ENCODE measurements around the gene R3HDM1. TPM values are rescaled to one million over a fixed set of nuclear protein-coding genes. Genes with fewer than 3 reads are reported as not detected.
A peak's percentile ranks its signal among the peaks of the same experiment; 100 is the strongest.
"Not testable (repeated sequence)": the region's sequence is repeated elsewhere in the genome, so short reads cannot be mapped to it uniquely, and the experiment has no call there.

The R3HDM1 gene
- total and polyA plus RNA-seq, 4 donors: 5.4 to 27.8 (median 13.2) TPM

GRCh38 chr2:135530313-135531230, 712 bp upstream of the R3HDM1 start, which contains the start of gene ZRANB3:
ZRANB3 (minus strand) TSS chr2:135531218.
- DNase-seq (peak; percentile 97 to 99 (median 99)), ATAC-seq (ENCODE audit: insufficient read depth, low FRiP score) (peak; percentile 85)
- no peaks in the 10 kb centered on the region for H3K9me3 ChIP-seq (ENCODE audit: control insufficient read depth in 4 of 4, insufficient read depth in 3 of 4, low read length in 3 of 4)
- no peaks in the 10 kb centered on the region for H3K27me3 ChIP-seq (ENCODE audit: control insufficient read depth in 3 of 3, insufficient read depth in 3 of 3, low read length in 2 of 3)
- TF ChIP-seq CTCF (IDR thresholded peaks at IDR 0.05; ENCODE audit: control extremely low read depth, extremely low read depth): no peak
- H3K27ac ChIP-seq (ENCODE audit: low read depth in 1 of 2, low read length in 1 of 2): peak within 1 kb of the TSS; percentile 85 to 92
- H3K4me1 ChIP-seq (ENCODE audit: control insufficient read depth in 5 of 5, insufficient read depth in 5 of 5, low read length in 5 of 5): peaks cover 0 to 15% (median 5%) of the 10 kb centered on the region in 5 donors
- 0 to 1% methylated on average over 46 of the region's 46 CpGs for WGBS, 2 donors
- H3K4me3 ChIP-seq: peak within 1 kb of the TSS; percentile 92
- no peaks in the 10 kb centered on the region for H3K36me3 ChIP-seq (ENCODE audit: control insufficient read depth in 4 of 4, insufficient read depth in 4 of 4, low read length in 4 of 4)
- H3K9ac ChIP-seq (ENCODE audit: insufficient read depth in 1 of 2, low read length in 2 of 2): peak within 1 kb of the TSS; percentile 51 to 99

DNA sequence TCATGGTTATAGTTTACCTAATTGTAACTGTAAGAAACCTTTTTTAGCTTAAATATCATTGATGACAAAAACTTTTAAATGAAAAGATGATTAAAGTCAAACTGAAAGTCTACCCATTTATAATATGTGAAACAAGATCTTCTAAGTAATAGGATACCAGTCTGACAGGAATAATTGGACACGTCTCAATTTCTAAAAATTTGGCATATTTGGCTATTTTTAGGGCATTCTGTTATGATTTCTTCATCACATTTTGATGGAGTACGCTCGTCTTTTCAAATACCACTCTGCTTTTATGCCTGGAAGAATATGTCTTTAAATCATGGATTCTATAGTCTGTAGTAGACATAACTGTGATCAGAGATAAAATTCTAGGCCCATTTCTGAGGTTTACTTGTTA, 1.3 kb downstream of the R3HDM1 start:
- Histone ChIP-seq H3K4me1 (ENCODE audit: control insufficient read depth in 5 of 5, insufficient read depth in 5 of 5, low read length in 5 of 5) (peaks cover 0 to 15% (median 5%) of the 10 kb centered on the region in 5 donors), H3K9ac (ENCODE audit: insufficient read depth in 1 of 2, low read length in 2 of 2) (peak overlapping the region in 1 of 2 donors; percentile 67), H3K27me3 (ENCODE audit: control insufficient read depth in 3 of 3, insufficient read depth in 3 of 3, low read length in 2 of 3) (no peaks in the 10 kb centered on the region), H3K36me3 (ENCODE audit: control insufficient read depth in 4 of 4, insufficient read depth in 4 of 4, low read length in 4 of 4) (no peaks in the 10 kb centered on the region), H3K4me3 (no peak overlapping the region), H3K9me3 (ENCODE audit: control insufficient read depth in 4 of 4, insufficient read depth in 3 of 4, low read length in 3 of 4) (no peaks in the 10 kb centered on the region), H3K27ac (ENCODE audit: low read depth in 1 of 2, low read length in 1 of 2) (no peak overlapping the region)
- WGBS, 2 donors: 52 to 64% methylated on average over 3 of the region's 3 CpGs
- no peak for TF ChIP-seq CTCF (IDR thresholded peaks at IDR 0.05; ENCODE audit: control extremely low read depth, extremely low read depth)
- DNase-seq: peak in 2 of 3 donors; percentile 14 to 25
- no peak for ATAC-seq (ENCODE audit: insufficient read depth, low FRiP score)

GRCh38 chr2:135533545-135533944, 2.3 kb downstream of the R3HDM1 start:
- H3K27ac ChIP-seq (ENCODE audit: low read depth in 1 of 2, low read length in 1 of 2); H3K9ac ChIP-seq (ENCODE audit: insufficient read depth in 1 of 2, low read length in 2 of 2); DNase-seq; H3K36me3 ChIP-seq (ENCODE audit: control insufficient read depth in 4 of 4, insufficient read depth in 4 of 4, low read length in 4 of 4); H3K4me3 ChIP-seq; H3K9me3 ChIP-seq (ENCODE audit: control insufficient read depth in 4 of 4, insufficient read depth in 3 of 4, low read length in 3 of 4); ATAC-seq (ENCODE audit: insufficient read depth, low FRiP score); H3K27me3 ChIP-seq (ENCODE audit: control insufficient read depth in 3 of 3, insufficient read depth in 3 of 3, low read length in 2 of 3): not testable (repeated sequence)
- H3K4me1 ChIP-seq (ENCODE audit: control insufficient read depth in 5 of 5, insufficient read depth in 5 of 5, low read length in 5 of 5): peaks cover 0 to 15% (median 5%) of the 10 kb centered on the region in 5 donors
- 97% methylated on average over 15 of the region's 15 CpGs for WGBS, 2 donors

- no peak overlapping the region for H3K9ac ChIP-seq (ENCODE audit: insufficient read depth in 1 of 2, low read length in 2 of 2)
- no peak for TF ChIP-seq CTCF (IDR thresholded peaks at IDR 0.05; ENCODE audit: control extremely low read depth, extremely low read depth)
- ATAC-seq (ENCODE audit: insufficient read depth, low FRiP score): no peak
- H3K36me3 ChIP-seq (ENCODE audit: control insufficient read depth in 4 of 4, insufficient read depth in 4 of 4, low read length in 4 of 4): no peaks in the 10 kb centered on the region
- H3K4me3 ChIP-seq: no peak overlapping the region
- H3K27me3 ChIP-seq (ENCODE audit: control insufficient read depth in 3 of 3, insufficient read depth in 3 of 3, low read length in 2 of 3): no peaks in the 10 kb centered on the region
- no peak for DNase-seq
- peaks cover 0 to under 1% (median 0%) of the 10 kb centered on the region in 5 donors for H3K4me1 ChIP-seq (ENCODE audit: control insufficient read depth in 5 of 5, insufficient read depth in 5 of 5, low read length in 5 of 5)
- WGBS, 2 donors: 95 to 96% methylated on average over 3 of the region's 3 CpGs
- H3K27ac ChIP-seq (ENCODE audit: low read depth in 1 of 2, low read length in 1 of 2): no peak overlapping the region
- H3K9me3 ChIP-seq (ENCODE audit: control insufficient read depth in 4 of 4, insufficient read depth in 3 of 4, low read length in 3 of 4): no peaks in the 10 kb centered on the region
These were observed 15.2 kb downstream of the R3HDM1 start for GRCh38 chr2:135546436-135546835.
